Measurements from ENCODE around the gene PIK3CG. TPM values are rescaled to one million over a fixed set of nuclear protein-coding genes. Genes with fewer than 3 reads are reported as not detected.
A peak's percentile ranks its signal among the peaks of the same experiment; 100 is the strongest.
"Not testable (repeated sequence)": the region's sequence is repeated elsewhere in the genome, so short reads cannot be mapped to it uniquely, and the experiment has no call there.

PIK3CG gene
- polyA plus RNA-seq, 3 donors from 2014 or later = 21.3 to 65.0 (median 30.6) TPM

DNA sequence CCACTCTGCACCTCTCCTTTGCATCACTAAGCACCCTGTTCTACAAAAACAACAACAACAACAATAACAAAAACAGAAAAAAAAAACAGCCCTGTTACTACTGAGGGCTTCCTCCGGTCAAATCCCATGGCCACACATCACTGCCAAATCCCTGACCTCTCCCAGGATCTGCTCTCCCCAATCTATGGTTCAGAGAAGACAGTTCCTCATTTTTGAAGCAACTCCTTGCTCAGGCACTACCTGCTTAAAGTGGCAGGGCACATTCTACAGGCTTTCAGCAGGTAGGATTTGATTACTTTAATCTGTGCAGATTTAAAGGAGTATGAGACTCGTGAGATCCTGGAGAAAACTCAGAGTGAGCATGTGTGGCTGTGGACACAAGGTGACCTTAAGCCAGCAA lies 46.9 kb downstream of the PIK3CG start:
- Mint-ChIP-seq H3K27me3 (ENCODE audit: low read depth in 3 of 3) (no peaks in the 10 kb centered on the region), H3K4me3 (no peak overlapping the region), H3K36me3 (peaks cover 16 to 23% (median 23%) of the 10 kb centered on the region in 3 donors), H3K9me3 (no peaks in the 10 kb centered on the region), H3K4me1 (peaks cover 0 to 3% of the 10 kb centered on the region in 2 donors), H3K27ac (peak overlapping the region in 3 of 6 donors; percentile 1 to 34 (median 25))
- DNase-seq = no peak

DNA sequence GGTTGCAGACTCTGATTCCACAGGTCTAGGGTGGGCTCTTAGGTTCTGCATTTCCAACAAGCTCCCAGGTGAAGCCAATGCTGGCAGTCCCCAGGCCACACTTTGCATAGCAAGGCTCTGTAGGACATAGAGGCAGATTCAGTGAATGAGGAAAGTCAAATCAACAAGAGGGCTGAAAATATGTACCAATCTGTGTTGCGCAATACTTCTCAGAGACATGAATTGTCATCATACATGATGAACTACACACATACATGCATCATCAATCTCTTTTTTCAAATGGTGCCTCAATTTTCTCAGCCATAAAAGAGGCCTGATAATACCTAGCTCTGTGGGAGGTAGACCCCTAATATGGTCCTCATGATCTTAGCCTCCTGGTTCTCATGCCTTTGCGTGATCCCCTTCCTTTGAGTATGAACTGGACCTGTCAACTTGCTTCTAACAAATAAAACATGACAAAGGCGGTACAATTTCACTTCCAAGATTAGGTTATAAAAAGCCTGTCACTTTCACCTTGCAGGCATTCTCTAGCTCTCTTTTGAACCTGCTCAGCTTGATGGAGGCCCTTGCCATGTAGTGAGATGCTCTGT lies 49.0 kb downstream of the PIK3CG start:
- Mint-ChIP-seq H3K36me3 (peaks cover 17 to 30% (median 23%) of the 10 kb centered on the region in 3 donors), H3K4me3 (no peak overlapping the region), H3K27me3 (ENCODE audit: low read depth in 3 of 3) (no peaks in the 10 kb centered on the region), H3K27ac (no peak overlapping the region), H3K9me3 (peaks cover 0 to 2% (median 0%) of the 10 kb centered on the region in 6 donors), H3K4me1 (no peaks in the 10 kb centered on the region)
- no peak for DNase-seq

GRCh38 chr7:106915407-106915806 lies 50.3 kb downstream of the PIK3CG start:
- no peak overlapping the region for H3K4me3 Mint-ChIP-seq
- H3K27me3 Mint-ChIP-seq (ENCODE audit: low read depth in 3 of 3) = no peaks in the 10 kb centered on the region
- DNase-seq = no peak
- H3K36me3 Mint-ChIP-seq = peaks cover 20 to 30% (median 27%) of the 10 kb centered on the region in 3 donors
- H3K9me3 Mint-ChIP-seq = peaks cover 2 to 10% (median 6%) of the 10 kb centered on the region in 6 donors
- H3K27ac Mint-ChIP-seq = no peak overlapping the region
- H3K4me1 Mint-ChIP-seq = no peaks in the 10 kb centered on the region

GRCh38 chr7:106915873-106916272 lies 50.8 kb downstream of the PIK3CG start:
- H3K27ac Mint-ChIP-seq = no peak overlapping the region
- DNase-seq = no peak
- no peak overlapping the region for H3K4me3 Mint-ChIP-seq
- no peaks in the 10 kb centered on the region for H3K27me3 Mint-ChIP-seq (ENCODE audit: low read depth in 3 of 3)
- peaks cover 5 to 14% (median 7%) of the 10 kb centered on the region in 6 donors for H3K9me3 Mint-ChIP-seq
- H3K36me3 Mint-ChIP-seq = peaks cover 23 to 30% (median 27%) of the 10 kb centered on the region in 3 donors
- H3K4me1 Mint-ChIP-seq = no peaks in the 10 kb centered on the region

- Mint-ChIP-seq H3K9me3 (peaks cover 11 to 23% (median 13%) of the 10 kb centered on the region in 6 donors), H3K36me3 (peaks cover 24 to 34% (median 32%) of the 10 kb centered on the region in 3 donors), H3K4me1 (no peaks in the 10 kb centered on the region), H3K27me3 (ENCODE audit: low read depth in 3 of 3) (no peaks in the 10 kb centered on the region), H3K27ac (no peak overlapping the region), H3K4me3 (no peak overlapping the region)
- DNase-seq = no peak
Observed at GRCh38 chr7:106916679-106917078, 51.6 kb downstream of the PIK3CG start.

GRCh38 chr7:106918991-106919390 lies 53.9 kb downstream of the PIK3CG start:
- no peaks in the 10 kb centered on the region for H3K27me3 Mint-ChIP-seq (ENCODE audit: low read depth in 3 of 3)
- no peak overlapping the region for H3K4me3 Mint-ChIP-seq
- H3K4me1 Mint-ChIP-seq = no peaks in the 10 kb centered on the region
- peaks cover 19 to 38% (median 24%) of the 10 kb centered on the region in 6 donors for H3K9me3 Mint-ChIP-seq
- peaks cover 22 to 40% (median 36%) of the 10 kb centered on the region in 3 donors for H3K36me3 Mint-ChIP-seq
- no peak overlapping the region for H3K27ac Mint-ChIP-seq
- DNase-seq = no peak

DNA sequence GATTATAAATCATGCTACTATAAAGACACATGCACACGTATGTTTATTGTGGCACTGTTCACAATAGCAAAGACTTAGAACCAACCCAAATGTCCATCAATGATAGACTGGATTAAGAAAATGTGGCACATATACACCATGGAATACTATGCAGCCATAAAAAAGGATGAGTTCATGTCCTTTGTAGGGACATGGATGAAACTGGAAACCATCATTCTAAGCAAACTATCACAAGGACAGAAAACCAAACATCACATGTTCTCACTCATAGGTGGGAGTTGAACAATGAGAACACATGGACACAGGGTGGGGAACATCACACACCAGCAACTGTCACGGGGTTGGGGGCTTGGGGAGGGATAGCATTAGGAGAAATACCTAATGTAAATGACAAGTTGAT lies 59.4 kb downstream of the PIK3CG start:
- not testable (repeated sequence) for H3K4me1 Mint-ChIP-seq; H3K27me3 Mint-ChIP-seq (ENCODE audit: low read depth in 3 of 3); H3K4me3 Mint-ChIP-seq; H3K27ac Mint-ChIP-seq; DNase-seq
- Mint-ChIP-seq H3K9me3 (peaks cover 18 to 43% (median 24%) of the 10 kb centered on the region in 6 donors), H3K36me3 (peaks cover 10 to 14% (median 11%) of the 10 kb centered on the region in 3 donors)

DNA sequence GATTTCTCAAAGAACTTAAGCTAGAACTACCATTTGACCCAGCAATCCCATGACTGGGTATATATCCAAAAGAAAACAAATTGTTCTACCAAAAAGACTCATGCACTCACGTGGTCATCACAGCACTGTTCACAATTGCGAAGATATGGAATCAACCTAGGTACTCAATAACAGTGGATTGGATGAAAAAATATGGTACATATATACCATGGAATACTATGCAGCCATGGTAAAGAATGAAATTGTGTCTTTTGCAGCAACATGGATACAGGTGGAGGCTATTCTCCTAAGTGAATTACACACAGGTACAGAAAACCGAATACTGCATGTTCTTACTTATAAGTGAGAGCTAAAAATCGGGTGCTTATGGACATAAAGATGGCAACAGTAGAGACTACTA lies 61.8 kb downstream of the PIK3CG start:
- peaks cover 4 to 19% (median 11%) of the 10 kb centered on the region in 6 donors for H3K9me3 Mint-ChIP-seq
- H3K36me3 Mint-ChIP-seq = peaks cover 3 to 5% (median 3%) of the 10 kb centered on the region in 3 donors
- H3K4me1 Mint-ChIP-seq = no peaks in the 10 kb centered on the region
- peaks cover 0 to 2% (median 0%) of the 10 kb centered on the region in 3 donors for H3K27me3 Mint-ChIP-seq (ENCODE audit: low read depth in 3 of 3)
- H3K4me3 Mint-ChIP-seq = no peak overlapping the region
- no peak for DNase-seq
- no peak overlapping the region for H3K27ac Mint-ChIP-seq

DNA sequence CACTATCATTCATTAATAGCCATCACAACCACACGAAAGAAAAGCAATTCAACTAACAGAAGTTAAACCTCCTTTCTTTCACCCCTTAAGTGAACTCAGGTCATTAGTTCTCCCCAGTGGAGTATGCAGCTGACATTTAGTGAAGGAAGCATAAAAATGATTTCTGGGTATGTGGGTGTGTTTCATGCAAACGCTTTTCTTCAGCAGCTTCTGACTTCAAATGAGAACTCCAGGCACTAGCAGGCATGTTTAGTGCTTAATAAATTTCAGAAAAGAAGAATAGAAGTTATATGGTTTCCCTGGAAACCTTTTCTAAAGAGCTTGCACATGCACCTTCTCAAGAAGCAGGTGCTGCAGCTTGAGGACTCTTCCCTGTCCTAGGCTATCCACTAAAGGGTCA lies 62.5 kb downstream of the PIK3CG start:
- Mint-ChIP-seq H3K9me3 (peaks cover 0 to 14% (median 6%) of the 10 kb centered on the region in 6 donors), H3K4me1 (no peaks in the 10 kb centered on the region), H3K27ac (no peak overlapping the region), H3K4me3 (no peak overlapping the region), H3K36me3 (peaks cover 0 to 3% (median 0%) of the 10 kb centered on the region in 3 donors), H3K27me3 (ENCODE audit: low read depth in 3 of 3) (peaks cover 0 to 2% (median 0%) of the 10 kb centered on the region in 3 donors)
- no peak for DNase-seq

DNA sequence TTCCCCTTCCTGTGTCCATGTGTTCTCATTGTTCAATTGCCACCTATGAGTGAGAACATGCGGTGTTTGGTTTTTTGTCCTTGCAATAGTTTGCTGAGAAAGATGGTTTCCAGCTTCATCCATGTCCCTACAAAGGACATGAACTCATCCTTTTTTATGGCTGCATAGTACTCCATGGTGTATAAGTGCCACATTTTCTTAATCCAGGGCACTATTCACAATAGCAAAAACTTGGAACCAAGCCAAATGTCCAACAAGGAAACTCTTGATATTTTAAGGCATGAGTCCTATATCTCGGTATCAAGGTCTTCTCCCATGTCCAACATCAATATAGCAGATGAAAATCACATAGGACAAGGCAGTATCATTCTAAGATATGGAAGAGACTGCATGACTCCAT lies 64.5 kb downstream of the PIK3CG start:
- not testable (repeated sequence) for H3K9me3 Mint-ChIP-seq; H3K27me3 Mint-ChIP-seq (ENCODE audit: low read depth in 3 of 3); H3K27ac Mint-ChIP-seq; DNase-seq; H3K4me3 Mint-ChIP-seq; H3K4me1 Mint-ChIP-seq; H3K36me3 Mint-ChIP-seq

DNA sequence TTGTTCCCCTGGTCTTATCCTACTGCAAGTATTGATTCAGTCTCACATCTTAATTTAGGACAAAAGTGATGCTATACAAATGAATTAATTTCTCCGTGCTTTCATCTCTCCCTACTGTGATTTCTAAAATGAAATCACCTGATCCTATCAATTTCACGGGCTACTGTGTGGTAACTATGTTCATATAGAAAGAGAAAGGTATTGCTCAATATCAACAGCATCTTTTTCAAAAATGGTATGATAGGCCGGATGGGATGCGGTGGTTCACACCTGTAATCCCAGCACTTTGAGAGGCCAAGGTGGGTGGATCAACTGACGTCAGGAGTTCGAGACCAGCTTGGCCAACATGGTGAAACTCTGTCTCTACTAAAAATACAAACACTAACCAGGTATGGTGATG lies 71.2 kb downstream of the PIK3CG start:
- no peak overlapping the region for H3K4me3 Mint-ChIP-seq
- no peak overlapping the region for H3K27ac Mint-ChIP-seq
- no peak for DNase-seq
- no peaks in the 10 kb centered on the region for H3K4me1 Mint-ChIP-seq
- peaks cover 0 to 3% (median 0%) of the 10 kb centered on the region in 3 donors for H3K36me3 Mint-ChIP-seq
- no peaks in the 10 kb centered on the region for H3K9me3 Mint-ChIP-seq
- peaks cover 0 to 1% (median 0%) of the 10 kb centered on the region in 3 donors for H3K27me3 Mint-ChIP-seq (ENCODE audit: low read depth in 3 of 3)

DNA sequence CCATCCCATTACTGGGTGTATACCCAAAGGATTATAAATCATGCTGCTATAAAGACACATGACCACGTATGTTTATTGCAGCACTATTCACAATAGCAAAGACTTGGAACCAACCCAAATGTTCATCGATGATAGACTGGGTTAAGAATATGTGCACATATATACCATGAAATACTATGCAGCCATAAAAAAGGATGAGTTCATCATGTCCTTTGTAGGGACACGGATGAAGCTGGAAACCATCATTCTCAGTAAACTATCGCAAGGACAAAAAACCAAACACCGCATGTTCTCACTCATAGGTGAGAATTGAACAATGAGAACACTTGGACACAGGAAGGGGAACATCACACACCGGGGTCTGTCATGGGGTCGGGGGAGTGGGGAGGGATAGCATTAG lies 73.0 kb downstream of the PIK3CG start:
- not testable (repeated sequence) for H3K27me3 Mint-ChIP-seq (ENCODE audit: low read depth in 3 of 3); H3K36me3 Mint-ChIP-seq; H3K4me3 Mint-ChIP-seq; H3K9me3 Mint-ChIP-seq; H3K27ac Mint-ChIP-seq; H3K4me1 Mint-ChIP-seq; DNase-seq

GRCh38 chr7:106938803-106939202 lies 73.7 kb downstream of the PIK3CG start:
- Mint-ChIP-seq H3K9me3 (no peaks in the 10 kb centered on the region), H3K27ac (no peak overlapping the region), H3K27me3 (ENCODE audit: low read depth in 3 of 3) (peaks cover 0 to 1% (median 0%) of the 10 kb centered on the region in 3 donors), H3K36me3 (peaks cover 0 to 3% (median 0%) of the 10 kb centered on the region in 3 donors), H3K4me1 (no peaks in the 10 kb centered on the region), H3K4me3 (no peak overlapping the region)
- no peak for DNase-seq

DNA sequence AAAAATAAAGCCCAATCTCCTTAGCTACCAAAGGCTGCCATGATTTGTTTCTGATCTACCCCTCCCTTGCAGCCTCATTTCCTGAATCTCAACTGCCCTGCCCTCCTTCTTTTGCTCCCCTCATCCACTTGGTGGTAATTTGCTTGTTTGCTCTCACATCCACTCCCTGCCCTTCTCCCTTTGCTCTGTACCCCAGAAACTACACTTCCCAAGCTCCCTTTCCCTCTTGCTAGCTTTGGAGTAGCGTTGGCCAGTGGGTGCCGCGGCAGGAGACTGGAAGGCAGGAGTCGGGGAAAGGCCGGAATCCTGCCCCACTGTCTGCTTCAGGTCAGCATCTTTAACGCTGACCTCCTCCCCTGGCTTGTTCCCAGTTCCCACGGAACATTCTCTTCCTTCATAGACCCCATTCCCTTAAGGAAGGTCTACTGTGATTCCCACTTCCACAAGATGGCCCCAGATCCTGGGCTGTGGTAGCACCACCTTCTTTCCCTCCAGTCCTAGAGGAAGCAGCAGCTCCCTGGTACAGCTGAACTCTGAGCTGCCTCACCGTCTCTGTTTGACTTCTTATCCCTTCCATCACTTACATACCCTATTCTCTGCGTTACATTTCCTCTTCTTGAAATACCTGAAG lies 79.1 kb downstream of the PIK3CG start:
- no peak for DNase-seq
- Mint-ChIP-seq H3K36me3 (peaks cover 0 to 3% (median 0%) of the 10 kb centered on the region in 3 donors), H3K4me3 (no peak overlapping the region), H3K27ac (no peak overlapping the region), H3K9me3 (no peaks in the 10 kb centered on the region), H3K4me1 (no peaks in the 10 kb centered on the region), H3K27me3 (ENCODE audit: low read depth in 3 of 3) (peaks cover 0 to 2% (median 2%) of the 10 kb centered on the region in 3 donors)
